Omental fat pad (tissue), 4 donors: ENCODE data around the gene PAOX. TPM values are rescaled to one million over a fixed set of nuclear protein-coding genes. Genes with fewer than 3 reads are reported as not detected.

Experiments
- ATAC-seq: fragments of 150-250 bp; one replicate; pipeline ENCODE4 v1.9.1; 2016; ENCODE audit warnings: mild to moderate bottlenecking, moderate library complexity; ENCODE audit not compliant: low FRiP score
- DNase-seq: peaks from one replicate; pipeline ENCODE4 v3.0.0-alpha.2; 2019; ENCODE audit warnings: low spot score
- CTCF ChIP-seq, 3 donors: fragments of 450-650 bp; IDR thresholded peaks; one replicate each; pipeline ENCODE4 v1.5.1; 2016 to 2017; ENCODE audit warnings: antibody characterized with exemption in 3 of 3, mild to moderate bottlenecking in 3 of 3, moderate library complexity in 2 of 3
- total RNA-seq, 4 donors: library from RNA; depleted of rRNA; stranded (reverse); fragments of >200 nt; gene quantifications; one replicate each; pipeline ENCODE4 v1.1.0, GENCODE V29; 2016

Gene PAOX
- total RNA-seq, 4 donors from 2014 or later: 3.8 to 7.7 (median 6.1) TPM

GRCh38 chr10:133336577-133337369, 42.3 kb upstream of the PAOX start, which contains the start of gene CALY:
CALY (minus strand) TSS chr10:133336896; CDS start chr10:133328989, 7,907 bp downstream.
- TF ChIP-seq CTCF (IDR thresholded peaks at IDR 0.05): no peak
- DNase-seq (no peak), ATAC-seq (peak; percentile 5)

- ATAC-seq (no peak), DNase-seq (no peak)
- TF ChIP-seq CTCF (IDR thresholded peaks at IDR 0.05): no peak
These were observed 41.7 kb upstream of the PAOX start for GRCh38 chr10:133337370-133337725.

GRCh38 chr10:133338080-133339071, 40.7 kb upstream of the PAOX start:
- ATAC-seq (no peak), DNase-seq (no peak)
- TF ChIP-seq CTCF (IDR thresholded peaks at IDR 0.05): no peak

- DNase-seq (no peak), ATAC-seq (no peak)
- no peak for TF ChIP-seq CTCF (IDR thresholded peaks at IDR 0.05)
These were observed 39.2 kb upstream of the PAOX start for GRCh38 chr10:133339708-133340380.

DNA sequence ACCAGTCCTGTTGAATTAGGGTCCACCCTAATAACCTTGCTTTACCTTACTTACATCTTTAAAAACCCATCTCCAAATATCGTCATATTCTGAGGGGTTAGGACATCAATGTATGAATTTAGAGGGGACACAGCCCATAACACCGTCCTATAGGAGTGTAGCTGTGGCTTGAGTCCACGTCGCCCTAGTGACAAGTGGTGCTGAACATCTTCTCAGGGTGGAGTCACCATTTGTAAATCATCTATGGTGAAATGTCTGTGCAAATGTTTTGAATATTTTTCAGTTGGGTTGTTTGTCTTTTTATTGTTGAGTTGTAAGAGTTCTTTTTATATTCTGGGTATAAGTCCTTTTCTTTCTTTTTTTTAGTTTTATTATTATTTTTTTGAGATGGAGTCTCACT, 37.1 kb upstream of the PAOX start:
- TF ChIP-seq CTCF (IDR thresholded peaks at IDR 0.05): no peak
- ATAC-seq (no peak), DNase-seq (no peak)

- TF ChIP-seq CTCF (IDR thresholded peaks at IDR 0.05): no peak
- DNase-seq (no peak), ATAC-seq (no peak)
These were observed 36.1 kb upstream of the PAOX start for GRCh38 chr10:133342942-133343341.
